Right lobe of liver (tissue), 4 donors: ENCODE results near the gene DENND6A.

Experiments used
- CTCF ChIP-seq, 4 donors: fragments of 200-600 bp in 3 of 4; fragments of 450-650 bp in 1 of 4; IDR thresholded peaks; one replicate each; pipeline versions ENCODE4 v1.5.1 to v1.8.0; 2016 to 2022; ENCODE audit warnings: antibody characterized with exemption in 4 of 4, mild to moderate bottlenecking in 2 of 4
- POLR2A ChIP-seq: fragments of 450-650 bp; IDR thresholded peaks from one replicate; pipeline ENCODE4 v1.6.1; 2017; ENCODE audit warnings: antibody characterized with exemption, mild to moderate bottlenecking
- donor health status: DM: no; HTN: no; CAD: no.
- donor health status: DM: no; HTN: no; CAD: no.
- donor health status: DM: no; HTN: yes; CAD: no.

GRCh38 chr3:57682284-57682683, 10.6 kb downstream of the DENND6A start:
- TF ChIP-seq CTCF (IDR thresholded peaks at IDR 0.05) (peak in 1 of 4 donors; percentile 5), POLR2A (no peak)
